H9 (cell line): ENCODE results near the gene SLC16A10. TPM values are rescaled to one million over a fixed set of nuclear protein-coding genes. Genes with fewer than 3 reads are reported as not detected.
A peak's percentile ranks its signal among the peaks of the same experiment; 100 is the strongest.

Source experiments
- DNase-seq: peaks from one replicate; pipeline ENCODE4 v3.0.0-alpha.2; 2017
- H2AFZ ChIP-seq: one replicate; pipeline ENCODE4 v1.6.1; 2013; ENCODE audit warnings: mild to moderate bottlenecking, low read length, control low read depth, moderate library complexity
- H2AK5ac ChIP-seq: 2 replicates; pipeline ENCODE4 v1.6.1; 2013; ENCODE audit warnings: low read length, control low read depth, mixed read lengths; ENCODE audit not compliant: insufficient read length
- H2BK120ac ChIP-seq: one replicate; pipeline ENCODE4 v1.6.1; 2013; ENCODE audit warnings: low read depth, mild to moderate bottlenecking, low read length, control low read depth, inconsistent platforms; ENCODE audit not compliant: poor library complexity, severe bottlenecking
- H2BK12ac ChIP-seq: 2 replicates; pipeline ENCODE4 v1.6.1; 2013; ENCODE audit warnings: low read length, control low read depth, mixed read lengths, low read depth; ENCODE audit not compliant: insufficient read length
- H2BK15ac ChIP-seq: 2 replicates; pipeline ENCODE4 v1.6.1; 2013; ENCODE audit warnings: low read depth, low read length, control low read depth
- H2BK20ac ChIP-seq: one replicate; pipeline ENCODE4 v1.6.1; 2013; ENCODE audit warnings: low read depth, mild to moderate bottlenecking, low read length, control low read depth, inconsistent platforms; ENCODE audit not compliant: poor library complexity, severe bottlenecking
- H2BK5ac ChIP-seq: 2 replicates; pipeline ENCODE4 v1.6.1; 2013; ENCODE audit warnings: low read length, control low read depth, mixed read lengths; ENCODE audit not compliant: insufficient read length
- H3K14ac ChIP-seq: 2 replicates; pipeline ENCODE4 v1.6.1; 2013; ENCODE audit warnings: low read length, control low read depth; ENCODE audit not compliant: insufficient read depth
- H3K18ac ChIP-seq: 2 replicates; pipeline ENCODE4 v1.6.1; 2013; ENCODE audit warnings: low read depth, mild to moderate bottlenecking, mixed read lengths, low read length, control low read depth; ENCODE audit not compliant: insufficient read length
- H3K23ac ChIP-seq: 2 replicates; pipeline ENCODE4 v1.6.1; 2013; ENCODE audit warnings: low read length, control low read depth, mixed read lengths, low read depth; ENCODE audit not compliant: insufficient read length
- H3K23me2 ChIP-seq: 2 replicates; pipeline ENCODE4 v1.6.1; 2013; ENCODE audit warnings: low read depth, mild to moderate bottlenecking, mixed read lengths, low read length, control low read depth; ENCODE audit not compliant: insufficient read length, poor library complexity, severe bottlenecking
- H3K27ac ChIP-seq: 2 replicates; pipeline ENCODE4 v1.5.1; 2013; ENCODE audit warnings: low read length, control low read depth, mixed read lengths, low read depth; ENCODE audit not compliant: insufficient read length
- H3K27me3 ChIP-seq: 2 replicates; pipeline ENCODE4 v1.6.1; 2013; ENCODE audit warnings: low read length, control low read depth, inconsistent platforms; ENCODE audit not compliant: insufficient read depth
- H3K4ac ChIP-seq: 2 replicates; pipeline ENCODE4 v1.6.1; 2013; ENCODE audit warnings: low read depth, mild to moderate bottlenecking, control low read depth, inconsistent platforms, low read length, moderate library complexity
- H3K4me1 ChIP-seq: 2 replicates; pipeline ENCODE4 v1.6.1; 2013; ENCODE audit warnings: low read length, control low read depth, inconsistent platforms; ENCODE audit not compliant: insufficient read depth
- H3K4me2 ChIP-seq: 2 replicates; pipeline ENCODE4 v1.6.1; 2013; ENCODE audit warnings: low read length, control low read depth, mixed read lengths; ENCODE audit not compliant: insufficient read length, insufficient read depth
- H3K56ac ChIP-seq: 2 replicates; pipeline ENCODE4 v1.6.1; 2013; ENCODE audit warnings: low read depth, mild to moderate bottlenecking, mixed read lengths, low read length, control low read depth; ENCODE audit not compliant: insufficient read length
- H3K79me1 ChIP-seq: 2 replicates; pipeline ENCODE4 v1.6.1; 2013; ENCODE audit warnings: low read depth, mild to moderate bottlenecking, moderate library complexity, low read length, control low read depth, inconsistent platforms; ENCODE audit not compliant: insufficient read depth, poor library complexity, severe bottlenecking
- H3K79me2 ChIP-seq: 2 replicates; pipeline ENCODE4 v1.6.1; 2013; ENCODE audit warnings: low read length, control low read depth, inconsistent platforms; ENCODE audit not compliant: insufficient read depth
- H3K9ac ChIP-seq: 2 replicates; pipeline ENCODE4 v1.6.1; 2013; ENCODE audit warnings: low read length, control low read depth, mixed read lengths; ENCODE audit not compliant: insufficient read length; ENCODE audit errors: extremely low read depth
- H3K9me3 ChIP-seq: one replicate; pipeline ENCODE4 v1.6.1; 2013; ENCODE audit warnings: low read depth, low read length, inconsistent platforms; ENCODE audit not compliant: control insufficient read depth
- H3T11ph ChIP-seq: one replicate; pipeline ENCODE4 v1.6.1; 2013; ENCODE audit warnings: mild to moderate bottlenecking, low read length, control low read depth, inconsistent platforms
- H4K20me1 ChIP-seq: one replicate; pipeline ENCODE4 v1.6.1; 2013; ENCODE audit not compliant: control insufficient read depth, insufficient read length, insufficient read depth
- H4K5ac ChIP-seq: 2 replicates; pipeline ENCODE4 v1.6.1; 2013; ENCODE audit warnings: low read depth, mild to moderate bottlenecking, mixed read lengths, low read length, control low read depth; ENCODE audit not compliant: insufficient read length
- H4K8ac ChIP-seq: replicated peaks from 2 replicates; pipeline ENCODE4 v1.6.1; 2013; ENCODE audit warnings: low read length, control low read depth, mixed read lengths, low read depth; ENCODE audit not compliant: insufficient read length
- H4K91ac ChIP-seq: 2 replicates; pipeline ENCODE4 v1.6.1; 2013; ENCODE audit warnings: low read depth, mild to moderate bottlenecking, moderate library complexity, mixed read lengths, low read length, control low read depth; ENCODE audit not compliant: insufficient read length
- H3K27ac Mint-ChIP-seq, 3 experiments: 2 replicates in 2 of 3; 3 replicates in 1 of 3; pipeline ENCODE4 v1.8.0; 2020 to 2021; ENCODE audit warnings: mixed read lengths in 3 of 3, mild to moderate bottlenecking in 1 of 3, moderate library complexity in 1 of 3
- H3K27me3 Mint-ChIP-seq: 2 replicates; pipeline ENCODE4 v1.8.0; 2021; ENCODE audit warnings: low read depth, mild to moderate bottlenecking, moderate library complexity, mixed read lengths
- H3K36me3 Mint-ChIP-seq, 3 experiments: 2 replicates in 2 of 3; 3 replicates in 1 of 3; pipeline ENCODE4 v1.8.0; 2020 to 2021; ENCODE audit warnings: low read depth in 3 of 3, mixed read lengths in 3 of 3; ENCODE audit not compliant: insufficient read depth in 1 of 3
- H3K4me1 Mint-ChIP-seq, 2 experiments: 2 replicates each; pipeline ENCODE4 v1.8.0; 2020; ENCODE audit warnings: mixed read lengths in 2 of 2
- H3K4me3 Mint-ChIP-seq, 2 experiments: 2 replicates in 1 of 2; 3 replicates in 1 of 2; pipeline ENCODE4 v1.8.0; 2020 to 2021; ENCODE audit warnings: mild to moderate bottlenecking in 2 of 2, mixed read lengths in 2 of 2, moderate library complexity in 1 of 2
- H3K9me3 Mint-ChIP-seq, 2 experiments: 2 replicates in 1 of 2; 3 replicates in 1 of 2; pipeline ENCODE4 v1.8.0; 2020; ENCODE audit warnings: mild to moderate bottlenecking in 2 of 2, mixed read lengths in 2 of 2, moderate library complexity in 1 of 2
- CTCF ChIP-seq: fragments of 200-600 bp; sonication (generic); conservative IDR thresholded peaks from 3 replicates; pipeline ENCODE4 v1.8.0; 2021; ENCODE audit warnings: antibody characterized with exemption, mild to moderate bottlenecking
- WGBS: extraction: QIAGEN DNeasy Blood & Tissue Kit; methylation state at CpG from one replicate; pipeline ENCODE4 v1.1.7; 2013; ENCODE audit warnings: missing lambda C conversion rate, low lambda C conversion rate, mixed read lengths; ENCODE audit not compliant: insufficient read length; ENCODE audit errors: extremely low coverage; 5-methylcytosine and 5-hydroxymethylcytosine counted together
- total RNA-seq: library from RNA; stranded (reverse); gene quantifications from 2 replicates; pipeline ENCODE4 v1.2.1, GENCODE V29; 2021

Gene SLC16A10
- total RNA-seq, 1 experiment from 2014 or later: 11.4 TPM

- no peaks in the 10 kb centered on the region for H3K9me3 ChIP-seq
- H2BK20ac ChIP-seq: no peak overlapping the region
- no peak overlapping the region for H2AFZ ChIP-seq
- no peak overlapping the region for H3K4me2 ChIP-seq
- H3K23me2 ChIP-seq: no peaks in the 10 kb centered on the region
- no peak overlapping the region for H2BK5ac ChIP-seq
- H3K4me1 ChIP-seq: no peaks in the 10 kb centered on the region
- WGBS: no CpG with 5 or more reads among the region's 1 CpG
- no peak overlapping the region for H4K5ac ChIP-seq
- no peak overlapping the region for H4K8ac ChIP-seq
- Mint-ChIP-seq H3K27me3 (no peaks in the 10 kb centered on the region), H3K36me3 (no peaks in the 10 kb centered on the region), H3K4me3 (no peak overlapping the region), H3K9me3 (no peaks in the 10 kb centered on the region), H3K4me1 (peaks cover 7 to 11% of the 10 kb centered on the region in 2 experiments), H3K27ac (peak overlapping the region in 1 of 3 experiments; percentile 47; a peak in 1 of 7 replicates)
- no peak overlapping the region for H2BK12ac ChIP-seq
- no peak overlapping the region for H2BK120ac ChIP-seq
- no peak overlapping the region for H3K4ac ChIP-seq
- no peak overlapping the region for H3K27ac ChIP-seq
- no peak overlapping the region for H3K18ac ChIP-seq
- no peak overlapping the region for H3T11ph ChIP-seq
- no peak overlapping the region for H2AK5ac ChIP-seq
- H3K79me2 ChIP-seq: no peaks in the 10 kb centered on the region
- H3K79me1 ChIP-seq: no peaks in the 10 kb centered on the region
- no peak overlapping the region for H3K56ac ChIP-seq
- no peak for TF ChIP-seq CTCF
- no peaks in the 10 kb centered on the region for H3K27me3 ChIP-seq
- H3K9ac ChIP-seq: no peak overlapping the region
- no peak overlapping the region for H2BK15ac ChIP-seq
- H3K14ac ChIP-seq: no peak overlapping the region
- H4K20me1 ChIP-seq: no peaks in the 10 kb centered on the region
- no peak overlapping the region for H3K23ac ChIP-seq
- no peak overlapping the region for H4K91ac ChIP-seq
- no peak for DNase-seq
Observed at GRCh38 chr6:111222341-111222740, 135.0 kb downstream of the SLC16A10 start.
